GM12878 (cell line): ENCODE results near the gene CD69.

Experiments used
- KDM1A ChIP-seq: fragments of 200-600 bp; sonication (generic); IDR thresholded peaks from 2 replicates; pipeline ENCODE4 v1.6.1; 2016; ENCODE audit warnings: borderline replicate concordance
- MTA3 ChIP-seq: IDR thresholded peaks from 2 replicates; pipeline ENCODE4 v1.6.1; 2012; ENCODE audit warnings: low read length, inconsistent platforms, borderline replicate concordance
- SIN3A ChIP-seq: IDR thresholded peaks from 2 replicates; pipeline ENCODE4 v1.6.1; 2012; ENCODE audit warnings: low read depth, low read length, improper control_type of control experiment
- SMAD5 ChIP-seq: IDR thresholded peaks from 2 replicates; pipeline ENCODE4 v1.6.1; 2016; ENCODE audit warnings: antibody characterized with exemption, low read depth
- SMC3 ChIP-seq: IDR thresholded peaks from 2 replicates; pipeline ENCODE4 v1.6.1; 2011; ENCODE audit warnings: low read length, improper control_type of control experiment, borderline replicate concordance
- SP1 ChIP-seq: IDR thresholded peaks from one replicate; pipeline ENCODE4 v1.6.1; 2011; ENCODE audit warnings: low read depth, low read length
- SREBF2 ChIP-seq: IDR thresholded peaks from 2 replicates; pipeline ENCODE4 v1.6.1; 2012; ENCODE audit warnings: mild to moderate bottlenecking, low read length
- SRF ChIP-seq, 2 experiments: IDR thresholded peaks; 2 replicates each; pipeline ENCODE4 v1.6.1; 2011; ENCODE audit warnings: low read depth in 2 of 2, low read length in 2 of 2, mild to moderate bottlenecking in 1 of 2, moderate library complexity in 1 of 2
- ZNF384 ChIP-seq: IDR thresholded peaks from 2 replicates; pipeline ENCODE4 v1.6.1; 2012; ENCODE audit warnings: low read depth, mild to moderate bottlenecking, low read length, improper control_type of control experiment, borderline replicate concordance
- TF ChIP-seq, protein P1 (sequence below), 3 experiments: IDR thresholded peaks in 2 of 3; conservative IDR thresholded peaks in 1 of 3; 2 replicates each; pipeline ENCODE4 v1.5.1; 2011; ENCODE audit warnings: low read depth in 3 of 3, low read length in 3 of 3, mild to moderate bottlenecking in 3 of 3, control low read depth in 2 of 3, moderate library complexity in 2 of 3, inconsistent platforms in 1 of 3, mixed read lengths in 1 of 3; ENCODE audit not compliant: control insufficient read depth in 2 of 3, insufficient read depth in 1 of 3; ENCODE audit errors: extremely low read depth in 1 of 3

DNA sequence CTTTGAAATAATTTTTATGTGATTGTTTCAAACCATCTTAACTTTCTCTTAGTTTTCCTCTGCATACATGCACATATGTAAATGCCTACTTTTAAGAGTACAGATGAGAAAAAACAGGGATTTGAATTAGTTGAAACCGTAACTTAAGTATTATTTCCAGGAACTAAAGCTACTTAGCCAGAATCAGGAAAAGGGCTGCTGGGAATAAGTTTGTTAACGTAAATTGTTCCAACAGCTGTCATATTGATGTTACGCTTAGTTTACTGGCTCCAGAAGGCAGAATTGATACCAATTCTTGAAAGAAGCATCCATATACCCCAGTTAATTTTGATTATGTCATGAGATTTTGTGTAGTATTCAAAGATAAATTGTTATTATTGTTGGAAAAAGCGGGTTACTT lies 48.6 kb upstream of the CD69 start:
- no peak for TF ChIP-seq KDM1A
- TF ChIP-seq, protein P1, sequence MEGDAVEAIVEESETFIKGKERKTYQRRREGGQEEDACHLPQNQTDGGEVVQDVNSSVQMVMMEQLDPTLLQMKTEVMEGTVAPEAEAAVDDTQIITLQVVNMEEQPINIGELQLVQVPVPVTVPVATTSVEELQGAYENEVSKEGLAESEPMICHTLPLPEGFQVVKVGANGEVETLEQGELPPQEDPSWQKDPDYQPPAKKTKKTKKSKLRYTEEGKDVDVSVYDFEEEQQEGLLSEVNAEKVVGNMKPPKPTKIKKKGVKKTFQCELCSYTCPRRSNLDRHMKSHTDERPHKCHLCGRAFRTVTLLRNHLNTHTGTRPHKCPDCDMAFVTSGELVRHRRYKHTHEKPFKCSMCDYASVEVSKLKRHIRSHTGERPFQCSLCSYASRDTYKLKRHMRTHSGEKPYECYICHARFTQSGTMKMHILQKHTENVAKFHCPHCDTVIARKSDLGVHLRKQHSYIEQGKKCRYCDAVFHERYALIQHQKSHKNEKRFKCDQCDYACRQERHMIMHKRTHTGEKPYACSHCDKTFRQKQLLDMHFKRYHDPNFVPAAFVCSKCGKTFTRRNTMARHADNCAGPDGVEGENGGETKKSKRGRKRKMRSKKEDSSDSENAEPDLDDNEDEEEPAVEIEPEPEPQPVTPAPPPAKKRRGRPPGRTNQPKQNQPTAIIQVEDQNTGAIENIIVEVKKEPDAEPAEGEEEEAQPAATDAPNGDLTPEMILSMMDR (IDR thresholded peaks at IDR 0.05 in 2 of 3, conservative IDR thresholded peaks at IDR 0.05 in 1 of 3; ENCODE audit: control insufficient read depth in 2 of 3, extremely low read depth in 1 of 3, insufficient read depth in 1 of 3, low read depth in 3 of 3, low read length in 3 of 3): no peak
- no peak for TF ChIP-seq SRF (IDR thresholded peaks at IDR 0.05; ENCODE audit: low read depth in 2 of 2, low read length in 2 of 2)
- TF ChIP-seq MTA3: no peak
- no peak for TF ChIP-seq SIN3A
- TF ChIP-seq SREBF2: no peak
- TF ChIP-seq ZNF384: no peak
- TF ChIP-seq SMC3: no peak
- TF ChIP-seq SP1: no peak
- TF ChIP-seq SMAD5: no peak
